Common myeloid progenitor, CD34-positive (primary cell): Measurements from ENCODE around the gene MRGPRF.

ENCODE experiments used
- CTCF ChIA-PET: fragments of 350-600 bp; sonication (Branson Sonifier 250); formaldehyde crosslinking; loops from one replicate; lab custom pipeline; 2021; ENCODE audit warnings: antibody characterized with exemption; lab: Charles Lee
- POLR2A ChIA-PET: fragments of 350-600 bp; sonication (Branson Sonifier 250); formaldehyde crosslinking; loops from one replicate; lab custom pipeline; 2021; ENCODE audit warnings: antibody characterized with exemption; lab: Charles Lee
- DNase-seq, 3 donors: peaks; one replicate each; pipeline versions ENCODE4 v3.0.0 to v3.0.0-alpha.2; 2013
- H3K27ac ChIP-seq, 2 experiments: 1 replicate in 1 of 2; 2 replicates in 1 of 2; pipeline ENCODE4 v1.7.0; 2013; ENCODE audit warnings: inconsistent platforms in 2 of 2, low read length in 2 of 2, mild to moderate bottlenecking in 2 of 2, low read depth in 1 of 2, moderate library complexity in 1 of 2; ENCODE audit not compliant: severe bottlenecking in 2 of 2, insufficient read depth in 1 of 2, poor library complexity in 1 of 2
- H3K27me3 ChIP-seq, 5 experiments: replicated peaks in 2 of 5; 1 replicate in 3 of 5; 2 replicates in 2 of 5; pipeline versions ENCODE4 v1.6.1 to v1.7.0; 2013; ENCODE audit warnings: low read length in 4 of 5, mild to moderate bottlenecking in 2 of 5, moderate library complexity in 2 of 5, inconsistent platforms in 1 of 5; ENCODE audit not compliant: insufficient read depth in 5 of 5, control insufficient read depth in 4 of 5
- H3K36me3 ChIP-seq, 4 experiments: 1 replicate in 2 of 4; 2 replicates in 2 of 4; pipeline versions ENCODE4 v1.6.1 to v1.7.0; 2013; ENCODE audit warnings: low read length in 3 of 4, control low read depth in 1 of 4, mild to moderate bottlenecking in 1 of 4; ENCODE audit not compliant: control insufficient read depth in 4 of 4, insufficient read depth in 4 of 4
- H3K4me1 ChIP-seq, 4 experiments: 1 replicate in 3 of 4; 2 replicates in 1 of 4; pipeline versions ENCODE4 v1.6.1 to v1.7.1; 2013; ENCODE audit warnings: low read length in 3 of 4, mild to moderate bottlenecking in 3 of 4, control low read depth in 1 of 4, inconsistent platforms in 1 of 4, moderate library complexity in 1 of 4; ENCODE audit not compliant: control insufficient read depth in 4 of 4, insufficient read depth in 4 of 4; ENCODE audit errors: control extremely low read depth in 1 of 4
- H3K4me3 ChIP-seq, 7 experiments: 1 replicate in 4 of 7; 2 replicates in 3 of 7; pipeline versions ENCODE4 v1.5.1 to v1.7.0; 2013; ENCODE audit warnings: mild to moderate bottlenecking in 7 of 7, low read length in 6 of 7, moderate library complexity in 6 of 7, inconsistent platforms in 2 of 7, low read depth in 2 of 7, control low read depth in 1 of 7; ENCODE audit not compliant: insufficient read depth in 4 of 7, control insufficient read depth in 1 of 7; ENCODE audit errors: extremely low read depth in 1 of 7
- H3K9me3 ChIP-seq, 5 experiments: 1 replicate in 4 of 5; 2 replicates in 1 of 5; pipeline versions ENCODE4 v1.6.1 to v1.7.1; 2013; ENCODE audit warnings: low read length in 4 of 5, mild to moderate bottlenecking in 2 of 5, inconsistent platforms in 1 of 5, low read depth in 1 of 5, moderate library complexity in 1 of 5; ENCODE audit not compliant: control insufficient read depth in 4 of 5, insufficient read depth in 2 of 5; ENCODE audit errors: control extremely low read depth in 1 of 5
- WGBS: methylation state at CpG from one replicate; pipeline ENCODE4 v1.1.5; 2013; ENCODE audit not compliant: insufficient coverage; 5-methylcytosine and 5-hydroxymethylcytosine counted together

Gene MRGPRF

DNA sequence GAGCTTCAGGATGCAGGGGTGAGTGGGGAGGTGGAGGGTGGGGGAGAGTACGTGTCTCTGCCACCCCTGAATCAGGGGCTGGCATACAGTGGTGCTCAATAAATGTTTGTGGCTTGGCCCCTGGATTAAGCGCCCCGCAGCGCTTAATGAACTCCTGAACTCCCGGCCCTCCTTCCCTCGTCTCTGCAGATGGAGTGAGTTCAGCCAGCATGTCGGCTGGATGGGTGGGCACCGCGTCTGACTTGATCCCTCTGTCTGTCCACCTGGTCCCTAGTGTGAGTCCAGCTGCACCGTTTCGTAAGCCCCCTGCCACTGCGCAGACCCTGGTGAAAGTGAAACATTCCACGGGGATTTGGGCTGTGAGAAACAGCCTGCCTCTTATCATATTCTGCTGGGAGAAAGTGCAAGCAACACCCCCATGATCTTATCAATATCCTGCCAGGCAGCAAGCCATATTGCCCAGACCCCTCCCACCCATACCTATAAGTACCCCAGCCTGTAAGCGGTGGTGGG is 20.2 kb downstream of the MRGPRF start:
- POLR2A ChIA-PET, result no interaction called here
- H3K9me3 ChIP-seq, result no peaks in the 10 kb centered on the region
- CTCF ChIA-PET, result no interaction called here
- peaks cover 0 to 39% (median 5%) of the 10 kb centered on the region in 5 experiments for H3K27me3 ChIP-seq
- H3K4me3 ChIP-seq, result no peak overlapping the region
- no peaks in the 10 kb centered on the region for H3K36me3 ChIP-seq
- no peak for DNase-seq
- H3K27ac ChIP-seq, result no peak overlapping the region
- H3K4me1 ChIP-seq, result no peaks in the 10 kb centered on the region
- WGBS, result 81% methylated on average over 12 of the region's 14 CpGs

DNA sequence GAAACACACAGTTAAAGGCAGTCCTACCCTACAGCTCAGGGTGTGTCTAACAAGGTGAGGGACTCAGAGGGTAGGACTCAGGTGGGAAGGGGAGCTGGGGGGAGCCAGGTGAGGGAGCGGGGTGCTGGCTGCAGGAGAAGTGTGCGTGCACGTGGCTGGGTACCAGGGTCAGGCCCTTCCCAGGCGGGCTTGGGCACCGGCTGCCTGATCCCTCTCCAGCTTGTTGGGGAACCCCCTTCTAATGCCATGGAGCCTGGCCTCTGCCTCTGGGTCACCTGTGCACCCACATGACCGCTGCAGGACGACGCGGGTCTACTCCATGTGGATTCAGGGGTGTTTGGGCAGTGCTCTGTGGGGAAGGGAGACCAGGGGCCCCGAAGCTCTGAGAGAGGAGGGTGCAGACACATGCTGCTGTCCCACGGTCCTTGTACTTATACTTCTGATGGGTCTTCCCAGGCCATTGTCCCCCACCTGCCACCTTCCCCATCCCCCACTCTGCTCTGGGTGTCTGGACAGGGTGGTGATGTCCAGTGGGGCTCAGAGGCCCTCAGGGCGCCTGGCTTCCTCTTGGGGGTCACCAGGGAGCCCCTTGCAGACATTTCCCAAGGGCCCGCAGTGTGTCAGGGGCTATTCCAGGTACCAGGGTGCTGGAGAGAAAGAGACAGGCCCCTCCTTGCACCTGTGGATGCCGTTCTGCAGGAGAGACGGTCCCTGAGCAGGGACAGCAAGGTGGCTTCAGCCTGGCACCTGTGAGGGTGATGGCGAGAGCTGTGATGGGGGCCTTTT is 21.9 kb downstream of the MRGPRF start:
- POLR2A ChIA-PET, result no interaction called here
- H3K4me3 ChIP-seq, result no peak overlapping the region
- H3K36me3 ChIP-seq, result no peaks in the 10 kb centered on the region
- H3K27me3 ChIP-seq, result peaks cover 0 to 39% (median 5%) of the 10 kb centered on the region in 5 experiments
- H3K27ac ChIP-seq, result no peak overlapping the region
- no peaks in the 10 kb centered on the region for H3K4me1 ChIP-seq
- CTCF ChIA-PET, result no interaction called here
- 89% methylated on average over 7 of the region's 16 CpGs for WGBS
- no peak for DNase-seq
- H3K9me3 ChIP-seq, result peaks cover 0 to 7% (median 4%) of the 10 kb centered on the region in 5 experiments

DNA sequence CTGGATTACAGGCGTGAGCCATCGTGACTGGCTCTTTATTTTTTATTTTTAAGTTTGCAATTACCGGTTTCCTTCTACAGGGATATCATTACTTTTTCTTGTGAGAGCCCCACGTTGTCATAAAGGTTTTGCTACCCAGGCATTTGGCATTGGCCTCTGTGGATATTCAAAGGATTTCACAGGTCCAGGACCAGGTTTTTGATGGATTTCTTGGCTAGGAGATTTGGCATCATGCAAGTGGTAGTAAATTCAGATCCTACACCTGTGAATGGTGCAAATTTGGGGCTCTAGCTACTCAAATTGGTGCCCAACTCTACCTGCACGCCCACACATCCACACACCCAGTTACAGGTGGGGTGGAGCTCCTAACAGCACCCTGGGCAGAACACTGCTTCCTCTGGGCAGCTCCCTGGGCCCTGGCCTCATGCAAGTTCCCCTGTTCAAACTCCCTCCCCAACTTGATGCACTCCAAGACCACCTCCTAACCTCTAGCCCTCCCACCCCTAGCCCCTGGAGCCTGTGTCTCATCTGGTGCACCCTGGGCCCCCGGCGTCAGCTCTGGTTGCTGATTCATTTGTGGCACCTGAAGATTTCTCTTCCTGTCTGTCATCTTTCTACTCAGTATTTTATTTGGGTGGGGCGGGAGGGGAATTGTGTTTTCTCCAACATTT is 23.0 kb downstream of the MRGPRF start:
- no peak for DNase-seq
- H3K36me3 ChIP-seq, result no peaks in the 10 kb centered on the region
- H3K4me3 ChIP-seq, result no peak overlapping the region
- H3K27me3 ChIP-seq, result peaks cover 0 to 39% (median 5%) of the 10 kb centered on the region in 5 experiments
- H3K27ac ChIP-seq, result no peak overlapping the region
- 84% methylated on average over 2 of the region's 8 CpGs for WGBS
- peaks cover 0 to 11% (median 4%) of the 10 kb centered on the region in 5 experiments for H3K9me3 ChIP-seq
- H3K4me1 ChIP-seq, result no peaks in the 10 kb centered on the region
- ChIA-PET POLR2A (no interaction called here), CTCF (interaction anchor here (1.5 kb wide), 1 partner anchor 13 kb away, joined by 3 read pairs; no protein-coding TSS in a partner anchor)

DNA sequence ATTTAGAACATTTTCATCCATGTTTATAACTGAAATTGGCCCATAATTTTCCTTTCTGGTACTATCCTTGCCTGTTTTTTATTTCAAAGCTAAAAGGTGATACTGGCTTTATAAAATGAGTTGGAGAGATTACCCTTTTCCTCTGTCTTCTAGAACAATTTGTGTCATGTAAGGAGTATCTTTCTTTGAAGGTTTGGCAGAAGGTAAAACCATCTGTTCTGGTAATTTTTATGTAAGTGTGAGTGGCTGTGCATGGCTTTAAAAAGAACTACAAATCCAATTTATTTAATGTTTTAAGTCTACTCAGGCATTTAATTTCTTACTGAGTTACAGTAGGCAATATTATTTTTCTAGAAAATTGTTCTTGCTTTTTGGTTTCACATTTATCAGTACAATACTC is 24.6 kb downstream of the MRGPRF start:
- POLR2A ChIA-PET, result no interaction called here

DNA sequence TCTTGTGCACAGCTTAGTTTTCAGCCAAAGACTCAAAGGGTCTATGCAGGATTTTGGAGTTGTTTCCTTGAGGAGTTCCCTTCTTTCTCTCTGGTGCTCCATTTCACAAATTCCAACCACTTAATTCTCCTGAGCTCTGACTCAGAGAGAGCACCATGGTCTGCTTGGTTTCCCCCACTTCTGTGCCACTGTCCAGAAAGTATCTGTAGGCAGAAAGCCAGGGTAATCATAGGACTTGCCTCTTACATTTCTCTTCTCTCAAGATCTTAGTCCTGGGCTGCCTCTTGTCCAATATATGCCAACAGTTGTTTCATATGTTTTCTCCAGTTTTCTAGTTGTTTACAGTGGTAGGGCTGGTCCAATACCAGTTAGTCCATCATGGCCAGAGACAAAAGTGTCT is 25.8 kb downstream of the MRGPRF start:
- no peaks in the 10 kb centered on the region for H3K36me3 ChIP-seq
- no peak for DNase-seq
- H3K4me3 ChIP-seq, result no peak overlapping the region
- H3K9me3 ChIP-seq, result peaks cover 0 to 11% (median 6%) of the 10 kb centered on the region in 5 experiments
- no peaks in the 10 kb centered on the region for H3K4me1 ChIP-seq
- ChIA-PET POLR2A (no interaction called here), CTCF (no interaction called here)
- H3K27ac ChIP-seq, result no peak overlapping the region
- H3K27me3 ChIP-seq, result peaks cover 0 to 16% (median 4%) of the 10 kb centered on the region in 5 experiments

More for the DNA sequence above, 24.6 kb downstream of the MRGPRF start:
- no peaks in the 10 kb centered on the region for H3K36me3 ChIP-seq
- CTCF ChIA-PET, result no interaction called here
- DNase-seq, result no peak
- H3K27me3 ChIP-seq, result peaks cover 0 to 26% (median 5%) of the 10 kb centered on the region in 5 experiments
- H3K4me3 ChIP-seq, result no peak overlapping the region
- H3K4me1 ChIP-seq, result no peaks in the 10 kb centered on the region
- peaks cover 0 to 11% (median 4%) of the 10 kb centered on the region in 5 experiments for H3K9me3 ChIP-seq
- H3K27ac ChIP-seq, result no peak overlapping the region

DNA sequence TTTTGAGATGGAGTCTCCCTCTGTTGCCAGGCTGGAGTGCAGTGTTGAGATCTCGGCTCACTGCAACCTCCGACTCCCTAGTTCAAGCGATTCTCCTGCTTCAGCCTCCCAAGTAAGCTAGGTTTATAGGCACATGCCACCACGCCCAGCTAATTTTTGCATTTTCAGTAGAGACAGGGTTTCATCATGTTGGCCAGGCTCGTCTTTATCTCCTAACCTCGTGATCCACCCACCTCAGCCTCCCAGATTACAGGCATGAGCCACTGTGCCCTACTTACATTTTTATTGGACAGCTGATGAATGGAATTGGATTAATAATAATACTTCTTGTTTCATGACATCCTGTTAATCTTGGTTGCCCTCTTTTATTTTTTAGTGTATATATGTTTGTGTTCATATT is 29.2 kb downstream of the MRGPRF start:
- ChIA-PET CTCF (no interaction called here), POLR2A (no interaction called here)
- no peak for DNase-seq
- peaks cover 0 to 13% (median 2%) of the 10 kb centered on the region in 5 experiments for H3K27me3 ChIP-seq
- H3K9me3 ChIP-seq, result peaks cover 0 to 15% (median 9%) of the 10 kb centered on the region in 5 experiments
- H3K27ac ChIP-seq, result no peak overlapping the region
- H3K4me3 ChIP-seq, result no peak overlapping the region
- H3K36me3 ChIP-seq, result no peaks in the 10 kb centered on the region
- H3K4me1 ChIP-seq, result peaks cover 0 to 5% (median 4%) of the 10 kb centered on the region in 4 experiments
- WGBS, result 89% methylated on average over 3 of the region's 6 CpGs

DNA sequence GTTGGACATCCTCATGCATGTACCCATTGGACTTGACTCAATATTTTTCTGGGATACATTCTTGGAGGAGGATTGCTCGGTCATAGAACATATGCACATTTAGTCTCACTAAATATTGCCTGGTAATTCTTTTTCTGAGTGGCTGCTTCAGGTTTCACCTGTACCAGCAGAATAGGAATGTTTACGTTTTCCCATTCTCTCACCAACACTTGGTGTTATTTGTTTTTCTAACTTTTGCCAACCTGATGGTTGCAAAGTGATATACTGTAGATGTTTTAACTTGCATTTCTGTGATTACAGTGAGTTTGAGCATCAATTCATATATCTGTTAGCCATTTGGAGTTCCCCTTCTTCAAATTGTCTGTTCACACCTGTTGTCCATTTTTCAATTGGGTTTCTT is 30.9 kb downstream of the MRGPRF start:
- WGBS, result 100% methylated on average over 1 of the region's 2 CpGs
- POLR2A ChIA-PET, result no interaction called here
- CTCF ChIA-PET, result no interaction called here

More for the DNA sequence above, 30.9 kb downstream of the MRGPRF start:
- no peak overlapping the region for H3K4me3 ChIP-seq
- H3K4me1 ChIP-seq, result peaks cover 0 to 11% (median 10%) of the 10 kb centered on the region in 4 experiments
- peaks cover 0 to 15% (median 7%) of the 10 kb centered on the region in 5 experiments for H3K9me3 ChIP-seq
- H3K36me3 ChIP-seq, result no peaks in the 10 kb centered on the region
- peaks cover 0 to 9% (median 5%) of the 10 kb centered on the region in 5 experiments for H3K27me3 ChIP-seq
- H3K27ac ChIP-seq, result no peak overlapping the region
- DNase-seq, result no peak
